ENCODE results near the gene GRAMD2B. TPM values are rescaled to one million over a fixed set of nuclear protein-coding genes. Genes with fewer than 3 reads are reported as not detected.
"Not testable (repeated sequence)": the region's sequence is repeated elsewhere in the genome, so short reads cannot be mapped to it uniquely, and the experiment has no call there.

GRAMD2B gene
- total RNA-seq, 6 donors from 2014 or later, result 11.3 to 70.4 (median 17.7) TPM

DNA sequence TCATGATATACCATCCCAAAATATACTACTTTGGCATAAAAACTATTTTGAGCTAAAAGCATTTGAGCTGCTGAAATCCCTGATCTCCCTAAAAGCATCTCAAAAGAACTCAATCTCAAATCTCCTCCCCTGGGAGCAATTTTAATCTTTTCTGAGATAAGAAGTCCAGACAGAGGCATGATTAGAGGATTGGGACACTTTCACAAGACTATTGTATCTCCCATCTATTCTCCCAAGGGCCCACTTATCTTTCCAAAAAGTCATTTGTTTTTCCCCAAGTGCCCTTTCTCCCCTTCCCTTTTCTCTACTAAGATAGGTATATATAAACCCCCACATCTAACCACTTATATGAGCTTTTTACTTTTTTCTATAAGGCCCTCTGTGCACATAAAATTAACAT is 92.1 kb downstream of the GRAMD2B start:
- Histone ChIP-seq H3K9me3 (no peaks in the 10 kb centered on the region), H3K27me3 (no peaks in the 10 kb centered on the region), H3K4me1 (peaks cover 10 to 21% (median 16%) of the 10 kb centered on the region in 4 donors), H3K36me3 (no peaks in the 10 kb centered on the region), H3K4me3 (no peak overlapping the region), H3K27ac (peak overlapping the region in 1 of 4 donors; percentile 45)
- DNase-seq (no peak), ATAC-seq (ENCODE audit: low FRiP score in 2 of 2) (no peak)
- TF ChIP-seq EP300 (IDR thresholded peaks at IDR 0.05) (no peak), POLR2A (IDR thresholded peaks at IDR 0.05) (no peak), POLR2AphosphoS5 (IDR thresholded peaks at IDR 0.05) (no peak)
- TF ChIP-seq, protein P1, sequence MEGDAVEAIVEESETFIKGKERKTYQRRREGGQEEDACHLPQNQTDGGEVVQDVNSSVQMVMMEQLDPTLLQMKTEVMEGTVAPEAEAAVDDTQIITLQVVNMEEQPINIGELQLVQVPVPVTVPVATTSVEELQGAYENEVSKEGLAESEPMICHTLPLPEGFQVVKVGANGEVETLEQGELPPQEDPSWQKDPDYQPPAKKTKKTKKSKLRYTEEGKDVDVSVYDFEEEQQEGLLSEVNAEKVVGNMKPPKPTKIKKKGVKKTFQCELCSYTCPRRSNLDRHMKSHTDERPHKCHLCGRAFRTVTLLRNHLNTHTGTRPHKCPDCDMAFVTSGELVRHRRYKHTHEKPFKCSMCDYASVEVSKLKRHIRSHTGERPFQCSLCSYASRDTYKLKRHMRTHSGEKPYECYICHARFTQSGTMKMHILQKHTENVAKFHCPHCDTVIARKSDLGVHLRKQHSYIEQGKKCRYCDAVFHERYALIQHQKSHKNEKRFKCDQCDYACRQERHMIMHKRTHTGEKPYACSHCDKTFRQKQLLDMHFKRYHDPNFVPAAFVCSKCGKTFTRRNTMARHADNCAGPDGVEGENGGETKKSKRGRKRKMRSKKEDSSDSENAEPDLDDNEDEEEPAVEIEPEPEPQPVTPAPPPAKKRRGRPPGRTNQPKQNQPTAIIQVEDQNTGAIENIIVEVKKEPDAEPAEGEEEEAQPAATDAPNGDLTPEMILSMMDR (IDR thresholded peaks at IDR 0.05), result no peak

DNA sequence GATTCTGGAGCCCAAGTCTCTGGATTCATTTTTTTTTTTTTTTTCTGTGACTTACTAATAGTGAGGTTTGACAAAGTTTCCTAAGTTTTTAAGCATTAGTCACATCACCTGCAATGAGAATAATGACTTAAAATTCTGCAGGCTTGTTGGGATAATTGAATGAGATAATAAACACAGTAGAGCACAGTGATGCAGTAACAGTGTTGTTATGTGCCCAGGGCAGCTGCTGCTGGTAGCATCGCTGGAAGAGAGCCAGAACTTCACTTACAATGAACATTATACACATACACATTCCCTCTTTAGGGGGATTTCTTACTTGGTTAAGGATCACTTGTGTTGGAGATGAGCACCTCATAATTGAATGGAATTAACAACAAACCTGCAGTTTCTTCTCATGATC is 92.9 kb downstream of the GRAMD2B start:
- Histone ChIP-seq H3K36me3 (no peaks in the 10 kb centered on the region), H3K4me1 (peaks cover 12 to 25% (median 18%) of the 10 kb centered on the region in 4 donors), H3K4me3 (no peak overlapping the region), H3K27ac (no peak overlapping the region), H3K27me3 (no peaks in the 10 kb centered on the region), H3K9me3 (no peaks in the 10 kb centered on the region)
- 71 to 82% methylated on average over 1 of the region's 1 CpG for WGBS, 2 donors
- no peak for DNase-seq
- TF ChIP-seq, protein P1 (IDR thresholded peaks at IDR 0.05), result no peak
- TF ChIP-seq POLR2A (IDR thresholded peaks at IDR 0.05) (no peak), EP300 (IDR thresholded peaks at IDR 0.05) (no peak), POLR2AphosphoS5 (IDR thresholded peaks at IDR 0.05) (no peak)
- ATAC-seq (ENCODE audit: low FRiP score in 2 of 2), result no peak

DNA sequence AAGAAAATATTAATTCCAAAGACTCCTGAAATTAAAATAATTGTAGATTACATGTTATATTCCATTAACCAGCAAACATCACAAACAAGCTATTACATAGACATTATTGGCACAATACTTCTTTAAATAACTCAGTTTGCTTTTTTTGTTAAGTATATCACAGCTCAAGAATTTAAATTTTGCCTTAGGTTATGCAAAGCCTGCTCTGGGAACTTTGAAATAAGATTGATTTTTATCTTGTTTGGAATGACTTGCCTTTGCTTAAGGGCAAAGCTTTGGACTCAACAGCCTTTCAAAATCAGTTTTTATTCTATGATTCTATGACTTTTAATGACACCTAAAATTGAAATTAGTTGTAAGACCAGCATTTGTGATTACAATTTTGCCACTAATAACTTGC is 93.6 kb downstream of the GRAMD2B start:
- Histone ChIP-seq H3K27ac (no peak overlapping the region), H3K27me3 (no peaks in the 10 kb centered on the region), H3K36me3 (no peaks in the 10 kb centered on the region), H3K4me1 (peaks cover 13 to 32% (median 22%) of the 10 kb centered on the region in 4 donors), H3K9me3 (no peaks in the 10 kb centered on the region), H3K4me3 (no peak overlapping the region)
- no peak for ATAC-seq (ENCODE audit: low FRiP score in 2 of 2)
- DNase-seq, result no peak
- TF ChIP-seq POLR2A (IDR thresholded peaks at IDR 0.05), result no peak
- no peak for TF ChIP-seq EP300 (IDR thresholded peaks at IDR 0.05)

DNA sequence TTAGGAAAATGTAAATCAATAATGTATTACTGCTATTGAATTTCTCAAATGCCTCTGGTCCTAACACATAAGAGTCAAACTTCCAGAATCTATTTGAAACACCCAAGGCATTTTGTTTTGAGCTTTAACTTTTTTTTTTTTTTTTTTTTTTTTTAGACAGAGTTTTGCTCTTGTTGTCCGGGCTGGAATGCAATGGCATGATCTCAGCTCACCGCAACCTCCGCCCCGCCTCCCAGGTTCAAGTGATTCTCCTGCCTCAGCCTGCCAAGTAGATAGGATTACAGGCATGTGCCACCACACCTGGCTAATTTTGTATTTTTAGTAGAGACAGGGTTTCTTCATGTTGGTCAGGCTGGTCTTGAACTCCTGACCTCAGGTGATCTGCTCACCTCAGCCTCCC is 96.0 kb downstream of the GRAMD2B start:
- Histone ChIP-seq H3K4me1 (peaks cover 22 to 49% (median 33%) of the 10 kb centered on the region in 4 donors), H3K27ac (peak overlapping the region; percentile 72 to 84 (median 82))
- H3K4me3 ChIP-seq; H3K36me3 ChIP-seq; H3K27me3 ChIP-seq; H3K9me3 ChIP-seq; ATAC-seq (ENCODE audit: low FRiP score in 2 of 2): not testable (repeated sequence)
- peak; percentile 13 to 81 for DNase-seq
- WGBS, 2 donors, result 63 to 83% methylated on average over 4 of the region's 4 CpGs

DNA sequence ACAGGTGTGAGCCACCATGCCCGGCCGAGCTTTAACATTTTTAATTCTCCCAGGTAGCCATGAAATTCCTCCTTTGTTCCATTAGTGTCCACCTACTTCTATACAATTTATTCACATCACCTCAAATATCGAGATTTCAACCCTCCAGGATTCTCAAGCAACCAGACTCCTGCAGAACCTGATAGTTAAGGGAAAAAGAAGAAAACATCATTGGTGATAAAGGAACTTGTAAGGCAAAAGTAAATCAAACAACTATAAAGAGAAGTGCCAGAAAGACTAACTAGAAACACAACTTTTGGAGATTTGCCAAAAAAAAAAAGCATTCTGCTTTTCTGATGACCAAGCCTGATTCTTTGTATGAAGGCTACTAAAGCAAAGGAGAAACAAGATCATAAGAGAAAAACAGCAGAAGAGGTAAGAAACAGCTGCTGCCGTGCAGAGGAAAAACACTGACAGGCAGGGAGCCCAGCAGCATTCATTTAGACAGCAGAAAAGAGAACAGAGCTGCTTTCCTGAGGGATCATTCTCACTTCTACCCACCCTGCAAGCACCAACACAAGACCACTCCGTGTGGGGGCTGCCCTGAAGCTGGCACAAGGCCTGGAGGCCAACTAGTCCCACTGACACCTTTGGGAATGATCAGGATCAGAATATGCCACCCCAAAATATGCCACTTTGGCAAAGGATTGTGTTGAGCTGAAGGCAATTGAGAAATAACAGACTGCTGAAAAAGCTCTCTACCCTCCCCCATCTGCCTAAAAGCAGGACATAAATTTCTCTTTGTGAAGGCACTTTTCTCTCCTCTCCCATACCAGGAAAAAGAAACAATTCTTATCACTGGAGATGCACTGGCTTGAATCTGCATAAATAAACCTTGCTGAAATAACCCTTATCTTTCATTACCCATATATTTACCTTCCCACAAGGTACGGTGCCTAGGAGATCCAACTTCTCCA is 96.7 kb downstream of the GRAMD2B start:
- Histone ChIP-seq H3K27me3 (no peaks in the 10 kb centered on the region), H3K9me3 (no peaks in the 10 kb centered on the region), H3K4me3 (no peak overlapping the region), H3K27ac (peak overlapping the region; percentile 72 to 84 (median 82)), H3K36me3 (no peaks in the 10 kb centered on the region), H3K4me1 (peaks cover 28 to 56% (median 40%) of the 10 kb centered on the region in 4 donors)
- DNase-seq (no peak), ATAC-seq (ENCODE audit: low FRiP score in 2 of 2) (peak in 1 of 2 donors; percentile 50)
- peak in 1 of 2 donors; percentile 16 for TF ChIP-seq POLR2AphosphoS5 (IDR thresholded peaks at IDR 0.05)
- TF ChIP-seq, protein P1 (IDR thresholded peaks at IDR 0.05), result no peak
- 38 to 51% methylated on average over 6 of the region's 6 CpGs for WGBS, 2 donors

DNA sequence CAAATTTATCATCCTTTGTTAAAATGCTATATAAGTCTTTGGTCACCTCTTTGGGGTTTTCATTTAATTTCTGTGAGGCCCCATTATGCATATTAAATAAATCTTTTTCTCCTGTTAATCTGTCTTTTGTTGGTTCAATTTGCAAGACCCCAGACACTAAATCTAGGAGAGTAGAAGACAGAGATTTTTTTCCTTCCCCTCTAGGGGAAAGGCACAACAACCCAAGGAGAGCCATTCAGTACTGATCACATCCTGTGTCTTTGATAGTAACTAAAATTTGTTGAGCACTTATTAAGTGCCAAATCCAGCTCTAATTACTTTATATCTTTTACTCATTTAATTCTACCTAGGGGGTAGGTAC is 97.4 kb downstream of the GRAMD2B start:
- peak overlapping the region; percentile 10 to 84 (median 82) for H3K27ac ChIP-seq
- H3K4me3 ChIP-seq, result no peak overlapping the region
- no peaks in the 10 kb centered on the region for H3K9me3 ChIP-seq
- no peaks in the 10 kb centered on the region for H3K36me3 ChIP-seq
- TF ChIP-seq, protein P1 (IDR thresholded peaks at IDR 0.05), result no peak
- TF ChIP-seq POLR2A (IDR thresholded peaks at IDR 0.05) (no peak), EP300 (IDR thresholded peaks at IDR 0.05) (no peak)
- H3K4me1 ChIP-seq, result peaks cover 29 to 63% (median 46%) of the 10 kb centered on the region in 4 donors
- ATAC-seq (ENCODE audit: low FRiP score in 2 of 2) (no peak), DNase-seq (no peak)
- H3K27me3 ChIP-seq, result no peaks in the 10 kb centered on the region

Data from upper lobe of left lung (tissue), 6 donors.